HG03457 (cell line): ENCODE data around the gene ABCA10.
"Not testable (repeated sequence)": the region's sequence is repeated elsewhere in the genome, so short reads cannot be mapped to it uniquely, and the experiment has no call there.

Source experiments
- ATAC-seq: cut with Tn5 transposase; IDR thresholded peaks from one replicate; pipeline ENCODE4 v1.9.1; 2021; ENCODE audit warnings: moderate number of reproducible peaks; ENCODE audit not compliant: unreplicated experiment

ABCA10 gene

GRCh38 chr17:69228576-69228975 lies at the start of gene ABCA10:
ABCA10 (minus strand) TSS chr17:69228824; CDS start chr17:69225358, 3,466 bp downstream.
- no peak for ATAC-seq

GRCh38 chr17:69276279-69276678 lies 47.7 kb upstream of the ABCA10 start:
- ATAC-seq, result not testable (repeated sequence)

- no peak for ATAC-seq
Observed at GRCh38 chr17:69275751-69276150, 47.1 kb upstream of the ABCA10 start.

GRCh38 chr17:69271023-69271422 lies 42.4 kb upstream of the ABCA10 start:
- ATAC-seq, result no peak

GRCh38 chr17:69269131-69269998 lies 40.7 kb upstream of the ABCA10 start:
- no peak for ATAC-seq

GRCh38 chr17:69268543-69269014 lies 40.0 kb upstream of the ABCA10 start:
- no peak for ATAC-seq

- no peak for ATAC-seq
Observed at GRCh38 chr17:69267219-69267618, 38.6 kb upstream of the ABCA10 start.

- no peak for ATAC-seq
Observed at GRCh38 chr17:69265873-69266272, 37.2 kb upstream of the ABCA10 start.

- ATAC-seq, result no peak
Observed at GRCh38 chr17:69254187-69254586, 25.6 kb upstream of the ABCA10 start.

- no peak for ATAC-seq
Observed at GRCh38 chr17:69250641-69251040, 22.0 kb upstream of the ABCA10 start.

- ATAC-seq, result no peak
Observed at GRCh38 chr17:69246726-69247375, 18.2 kb upstream of the ABCA10 start.

- no peak for ATAC-seq
Observed at GRCh38 chr17:69246202-69246601, 17.6 kb upstream of the ABCA10 start.

GRCh38 chr17:69245617-69246016 lies 17.0 kb upstream of the ABCA10 start:
- ATAC-seq, result no peak

- no peak for ATAC-seq
Observed at GRCh38 chr17:69239611-69240600, 11.3 kb upstream of the ABCA10 start.

GRCh38 chr17:69236946-69237345 lies 8.3 kb upstream of the ABCA10 start:
- no peak for ATAC-seq

GRCh38 chr17:69236464-69236863 lies 7.8 kb upstream of the ABCA10 start:
- ATAC-seq, result no peak

- ATAC-seq, result peak; percentile 82
Observed at GRCh38 chr17:69235338-69236058, 6.9 kb upstream of the ABCA10 start.

- ATAC-seq, result no peak
Observed at GRCh38 chr17:69232650-69233049, 4.0 kb upstream of the ABCA10 start.

GRCh38 chr17:69231521-69231920 lies 2.9 kb upstream of the ABCA10 start:
- ATAC-seq, result no peak

- ATAC-seq, result no peak
Observed at GRCh38 chr17:69230939-69231338, 2.3 kb upstream of the ABCA10 start.
